GM23338 (cell line): ENCODE results near the gene ERI2. TPM values are rescaled to one million over a fixed set of nuclear protein-coding genes. Genes with fewer than 3 reads are reported as not detected.

Source experiments
- ATAC-seq: fragments of 200-7000 bp; cut with Tn5 transposase; 3 replicates; pipeline ENCODE4 v1.9.1; 2020
- DNase-seq: peaks from one replicate; pipeline ENCODE4 v3.0.0-alpha.2; 2015; ENCODE audit warnings: low spot score
- H2AFZ ChIP-seq: fragments of 200-600 bp; sonication (generic); 2 replicates; pipeline ENCODE4 v1.8.0; 2016; ENCODE audit warnings: antibody characterized with exemption, mild to moderate bottlenecking, moderate library complexity
- H3F3A ChIP-seq: fragments of 200-600 bp; sonication (generic); replicated peaks from 2 replicates; pipeline ENCODE4 v1.8.0; 2017; ENCODE audit warnings: antibody characterized with exemption, mixed run types, low read depth
- H3K27ac ChIP-seq: fragments of 200-600 bp; sonication (generic); 2 replicates; pipeline ENCODE4 v1.6.1; 2016; ENCODE audit warnings: low read depth
- H3K27me3 ChIP-seq: fragments of 200-600 bp; sonication (generic); 2 replicates; pipeline ENCODE4 v1.8.0; 2016; ENCODE audit warnings: mild to moderate bottlenecking, mixed run types, moderate library complexity; ENCODE audit not compliant: insufficient read depth
- H3K36me3 ChIP-seq: fragments of 200-600 bp; sonication (generic); 2 replicates; pipeline ENCODE4 v1.8.0; 2016; ENCODE audit warnings: mild to moderate bottlenecking; ENCODE audit not compliant: insufficient read depth
- H3K4me1 ChIP-seq: fragments of 200-600 bp; sonication (generic); 2 replicates; pipeline ENCODE4 v1.8.0; 2016; ENCODE audit warnings: mild to moderate bottlenecking, moderate library complexity; ENCODE audit not compliant: insufficient read depth
- H3K4me2 ChIP-seq: fragments of 200-600 bp; sonication (generic); 2 replicates; pipeline ENCODE4 v1.7.1; 2017; ENCODE audit warnings: mixed run types
- H3K4me3 ChIP-seq: fragments of 200-600 bp; sonication (generic); 2 replicates; pipeline ENCODE4 v1.6.1; 2016; ENCODE audit warnings: mixed run types
- H3K79me2 ChIP-seq: fragments of 200-600 bp; sonication (generic); replicated peaks from 2 replicates; pipeline ENCODE4 v1.8.0; 2017; ENCODE audit warnings: mild to moderate bottlenecking; ENCODE audit not compliant: insufficient read depth
- H3K9me2 ChIP-seq: fragments of 200-600 bp; sonication (generic); 2 replicates; pipeline ENCODE4 v1.8.0; 2017; ENCODE audit not compliant: insufficient read depth
- H4K20me1 ChIP-seq: fragments of 200-600 bp; sonication (generic); replicated peaks from 2 replicates; pipeline ENCODE4 v1.8.0; 2017; ENCODE audit warnings: mild to moderate bottlenecking; ENCODE audit not compliant: insufficient read depth
- H3K27ac Mint-ChIP-seq: 2 replicates; pipeline ENCODE4 v1.8.0; 2020; ENCODE audit warnings: inconsistent platforms, mild to moderate bottlenecking, moderate library complexity, mixed read lengths
- H3K27me3 Mint-ChIP-seq: 3 replicates; pipeline ENCODE4 v1.8.0; 2022; ENCODE audit warnings: low read depth, mild to moderate bottlenecking, moderate library complexity, mixed read lengths, inconsistent platforms; ENCODE audit not compliant: insufficient read depth, poor library complexity
- H3K36me3 Mint-ChIP-seq: 3 replicates; pipeline ENCODE4 v1.8.0; 2021; ENCODE audit warnings: low read depth, mild to moderate bottlenecking, inconsistent platforms, moderate library complexity, mixed read lengths
- H3K4me1 Mint-ChIP-seq: 3 replicates; pipeline ENCODE4 v1.8.0; 2020; ENCODE audit warnings: mild to moderate bottlenecking, inconsistent platforms, mixed read lengths
- H3K4me3 Mint-ChIP-seq: 3 replicates; pipeline ENCODE4 v1.8.0; 2021; ENCODE audit warnings: moderate library complexity, mild to moderate bottlenecking, inconsistent platforms, mixed read lengths
- H3K9me3 Mint-ChIP-seq: 3 replicates; pipeline ENCODE4 v1.8.0; 2020; ENCODE audit warnings: moderate library complexity, mild to moderate bottlenecking, inconsistent platforms, mixed read lengths
- CREB1 ChIP-seq: fragments of 250-450 bp; sonication (Bioruptor Pico); IDR thresholded peaks from 2 replicates; pipeline ENCODE4 v1.5.0; 2020; ENCODE audit warnings: low read depth, mild to moderate bottlenecking, moderate library complexity
- ETS1 ChIP-seq: IDR thresholded peaks from 2 replicates; pipeline ENCODE4 v1.6.1; 2016; ENCODE audit warnings: antibody characterized with exemption
- EZH2 ChIP-seq: fragments of 200-600 bp; sonication (generic); IDR thresholded peaks from one replicate; pipeline ENCODE4 v1.8.0; 2017; ENCODE audit warnings: antibody characterized with exemption, mild to moderate bottlenecking, low read depth; ENCODE audit not compliant: unreplicated experiment
- EZH2phosphoT487 ChIP-seq: fragments of 200-600 bp; sonication (generic); IDR thresholded peaks from one replicate; pipeline ENCODE4 v1.8.1; 2018; ENCODE audit warnings: antibody characterized with exemption; ENCODE audit not compliant: unreplicated experiment
- JUNB ChIP-seq: IDR thresholded peaks from one replicate; pipeline ENCODE4 v1.6.1; 2016; ENCODE audit warnings: antibody characterized with exemption; ENCODE audit not compliant: unreplicated experiment
- NANOG ChIP-seq: IDR thresholded peaks from 2 replicates; pipeline ENCODE4 v1.6.1; 2016; ENCODE audit warnings: antibody characterized with exemption, borderline replicate concordance
- POLR2AphosphoS5 ChIP-seq: IDR thresholded peaks from 2 replicates; pipeline ENCODE4 v1.6.1; 2016; ENCODE audit warnings: antibody characterized with exemption, low read depth
- REST ChIP-seq: IDR thresholded peaks from one replicate; pipeline ENCODE4 v1.6.1; 2018; ENCODE audit warnings: antibody characterized with exemption; ENCODE audit not compliant: unreplicated experiment
- STAT1 ChIP-seq: IDR thresholded peaks from one replicate; pipeline ENCODE4 v1.6.1; 2016; ENCODE audit warnings: antibody characterized with exemption; ENCODE audit not compliant: unreplicated experiment
- ZNF114 ChIP-seq: fragments of 250-450 bp; sonication (Bioruptor Pico); IDR thresholded peaks from 2 replicates; pipeline ENCODE4 v1.5.0; 2020; ENCODE audit warnings: mild to moderate bottlenecking, moderate library complexity
- ZNF331 ChIP-seq: fragments of 250-450 bp; sonication (Bioruptor Pico); IDR thresholded peaks from 2 replicates; pipeline ENCODE4 v1.5.0; 2020; ENCODE audit warnings: low read depth, mild to moderate bottlenecking, moderate library complexity
- polyA plus RNA-seq: library from polyadenylated mRNA; unstranded; fragments of >200 nt; fragmentation: Nextera tagmentation; extraction: Ambion mirVana; gene quantifications from 2 replicates; pipeline ENCODE4 v1.2.1, GENCODE V29; 2016
- total RNA-seq: library from RNA; depleted of rRNA; stranded (reverse); fragments of >200 nt; shearing (Covaris generic); gene quantifications from 2 replicates; pipeline ENCODE4 v1.2.3, GENCODE V29; 2014
- TF ChIP-seq, protein P1 (sequence below), 2 experiments: fragments of 200-600 bp in 1 of 2; sonication (generic) in 1 of 2; conservative IDR thresholded peaks; 2 replicates each; pipeline versions ENCODE4 v1.5.1 to v1.6.1; 2016 to 2017; ENCODE audit warnings: antibody characterized with exemption in 2 of 2, low read depth in 2 of 2, mild to moderate bottlenecking in 2 of 2, moderate library complexity in 1 of 2
- TF ChIP-seq, protein P2 (sequence below): fragments of 250-450 bp; sonication (Bioruptor Pico); IDR thresholded peaks from 2 replicates; pipeline ENCODE4 v1.5.0; 2020; ENCODE audit warnings: mild to moderate bottlenecking, moderate library complexity

ERI2 gene
- total and polyA plus RNA-seq, 2 experiments from 2014 or later = 7.2 to 19.5 TPM

DNA sequence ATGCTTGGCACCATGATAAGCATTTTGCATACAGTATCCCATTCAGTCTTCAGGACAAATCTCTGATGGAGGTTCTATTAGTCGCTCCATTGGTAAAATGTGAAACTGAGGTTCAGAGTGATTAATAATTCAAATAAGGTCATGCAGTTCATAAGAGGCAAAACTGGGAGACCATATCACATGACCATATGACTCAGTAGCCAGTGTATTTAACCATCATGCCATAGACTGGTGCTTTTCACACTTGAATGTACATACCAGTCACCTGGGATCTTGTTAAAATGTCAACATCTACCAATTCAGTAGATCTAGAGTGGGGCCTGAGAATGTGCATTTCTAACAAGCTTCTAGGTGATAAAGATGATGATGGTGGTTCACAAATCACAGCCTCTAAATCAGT is 38.2 kb downstream of the ERI2 start:
- no peak for TF ChIP-seq JUNB
- TF ChIP-seq ZNF114 (CRISPR knock-in tag) = no peak
- no peak for TF ChIP-seq ZNF331
- TF ChIP-seq ETS1 = no peak
- TF ChIP-seq NANOG = no peak
- TF ChIP-seq EZH2 = no peak
- no peak for TF ChIP-seq STAT1
- TF ChIP-seq, protein P1, sequence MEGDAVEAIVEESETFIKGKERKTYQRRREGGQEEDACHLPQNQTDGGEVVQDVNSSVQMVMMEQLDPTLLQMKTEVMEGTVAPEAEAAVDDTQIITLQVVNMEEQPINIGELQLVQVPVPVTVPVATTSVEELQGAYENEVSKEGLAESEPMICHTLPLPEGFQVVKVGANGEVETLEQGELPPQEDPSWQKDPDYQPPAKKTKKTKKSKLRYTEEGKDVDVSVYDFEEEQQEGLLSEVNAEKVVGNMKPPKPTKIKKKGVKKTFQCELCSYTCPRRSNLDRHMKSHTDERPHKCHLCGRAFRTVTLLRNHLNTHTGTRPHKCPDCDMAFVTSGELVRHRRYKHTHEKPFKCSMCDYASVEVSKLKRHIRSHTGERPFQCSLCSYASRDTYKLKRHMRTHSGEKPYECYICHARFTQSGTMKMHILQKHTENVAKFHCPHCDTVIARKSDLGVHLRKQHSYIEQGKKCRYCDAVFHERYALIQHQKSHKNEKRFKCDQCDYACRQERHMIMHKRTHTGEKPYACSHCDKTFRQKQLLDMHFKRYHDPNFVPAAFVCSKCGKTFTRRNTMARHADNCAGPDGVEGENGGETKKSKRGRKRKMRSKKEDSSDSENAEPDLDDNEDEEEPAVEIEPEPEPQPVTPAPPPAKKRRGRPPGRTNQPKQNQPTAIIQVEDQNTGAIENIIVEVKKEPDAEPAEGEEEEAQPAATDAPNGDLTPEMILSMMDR (conservative IDR thresholded peaks at IDR 0.05; ENCODE audit: low read depth in 2 of 2) = no peak
- no peak for TF ChIP-seq POLR2AphosphoS5
- TF ChIP-seq REST = no peak
- no peak for TF ChIP-seq EZH2phosphoT487
- TF ChIP-seq, protein P2, sequence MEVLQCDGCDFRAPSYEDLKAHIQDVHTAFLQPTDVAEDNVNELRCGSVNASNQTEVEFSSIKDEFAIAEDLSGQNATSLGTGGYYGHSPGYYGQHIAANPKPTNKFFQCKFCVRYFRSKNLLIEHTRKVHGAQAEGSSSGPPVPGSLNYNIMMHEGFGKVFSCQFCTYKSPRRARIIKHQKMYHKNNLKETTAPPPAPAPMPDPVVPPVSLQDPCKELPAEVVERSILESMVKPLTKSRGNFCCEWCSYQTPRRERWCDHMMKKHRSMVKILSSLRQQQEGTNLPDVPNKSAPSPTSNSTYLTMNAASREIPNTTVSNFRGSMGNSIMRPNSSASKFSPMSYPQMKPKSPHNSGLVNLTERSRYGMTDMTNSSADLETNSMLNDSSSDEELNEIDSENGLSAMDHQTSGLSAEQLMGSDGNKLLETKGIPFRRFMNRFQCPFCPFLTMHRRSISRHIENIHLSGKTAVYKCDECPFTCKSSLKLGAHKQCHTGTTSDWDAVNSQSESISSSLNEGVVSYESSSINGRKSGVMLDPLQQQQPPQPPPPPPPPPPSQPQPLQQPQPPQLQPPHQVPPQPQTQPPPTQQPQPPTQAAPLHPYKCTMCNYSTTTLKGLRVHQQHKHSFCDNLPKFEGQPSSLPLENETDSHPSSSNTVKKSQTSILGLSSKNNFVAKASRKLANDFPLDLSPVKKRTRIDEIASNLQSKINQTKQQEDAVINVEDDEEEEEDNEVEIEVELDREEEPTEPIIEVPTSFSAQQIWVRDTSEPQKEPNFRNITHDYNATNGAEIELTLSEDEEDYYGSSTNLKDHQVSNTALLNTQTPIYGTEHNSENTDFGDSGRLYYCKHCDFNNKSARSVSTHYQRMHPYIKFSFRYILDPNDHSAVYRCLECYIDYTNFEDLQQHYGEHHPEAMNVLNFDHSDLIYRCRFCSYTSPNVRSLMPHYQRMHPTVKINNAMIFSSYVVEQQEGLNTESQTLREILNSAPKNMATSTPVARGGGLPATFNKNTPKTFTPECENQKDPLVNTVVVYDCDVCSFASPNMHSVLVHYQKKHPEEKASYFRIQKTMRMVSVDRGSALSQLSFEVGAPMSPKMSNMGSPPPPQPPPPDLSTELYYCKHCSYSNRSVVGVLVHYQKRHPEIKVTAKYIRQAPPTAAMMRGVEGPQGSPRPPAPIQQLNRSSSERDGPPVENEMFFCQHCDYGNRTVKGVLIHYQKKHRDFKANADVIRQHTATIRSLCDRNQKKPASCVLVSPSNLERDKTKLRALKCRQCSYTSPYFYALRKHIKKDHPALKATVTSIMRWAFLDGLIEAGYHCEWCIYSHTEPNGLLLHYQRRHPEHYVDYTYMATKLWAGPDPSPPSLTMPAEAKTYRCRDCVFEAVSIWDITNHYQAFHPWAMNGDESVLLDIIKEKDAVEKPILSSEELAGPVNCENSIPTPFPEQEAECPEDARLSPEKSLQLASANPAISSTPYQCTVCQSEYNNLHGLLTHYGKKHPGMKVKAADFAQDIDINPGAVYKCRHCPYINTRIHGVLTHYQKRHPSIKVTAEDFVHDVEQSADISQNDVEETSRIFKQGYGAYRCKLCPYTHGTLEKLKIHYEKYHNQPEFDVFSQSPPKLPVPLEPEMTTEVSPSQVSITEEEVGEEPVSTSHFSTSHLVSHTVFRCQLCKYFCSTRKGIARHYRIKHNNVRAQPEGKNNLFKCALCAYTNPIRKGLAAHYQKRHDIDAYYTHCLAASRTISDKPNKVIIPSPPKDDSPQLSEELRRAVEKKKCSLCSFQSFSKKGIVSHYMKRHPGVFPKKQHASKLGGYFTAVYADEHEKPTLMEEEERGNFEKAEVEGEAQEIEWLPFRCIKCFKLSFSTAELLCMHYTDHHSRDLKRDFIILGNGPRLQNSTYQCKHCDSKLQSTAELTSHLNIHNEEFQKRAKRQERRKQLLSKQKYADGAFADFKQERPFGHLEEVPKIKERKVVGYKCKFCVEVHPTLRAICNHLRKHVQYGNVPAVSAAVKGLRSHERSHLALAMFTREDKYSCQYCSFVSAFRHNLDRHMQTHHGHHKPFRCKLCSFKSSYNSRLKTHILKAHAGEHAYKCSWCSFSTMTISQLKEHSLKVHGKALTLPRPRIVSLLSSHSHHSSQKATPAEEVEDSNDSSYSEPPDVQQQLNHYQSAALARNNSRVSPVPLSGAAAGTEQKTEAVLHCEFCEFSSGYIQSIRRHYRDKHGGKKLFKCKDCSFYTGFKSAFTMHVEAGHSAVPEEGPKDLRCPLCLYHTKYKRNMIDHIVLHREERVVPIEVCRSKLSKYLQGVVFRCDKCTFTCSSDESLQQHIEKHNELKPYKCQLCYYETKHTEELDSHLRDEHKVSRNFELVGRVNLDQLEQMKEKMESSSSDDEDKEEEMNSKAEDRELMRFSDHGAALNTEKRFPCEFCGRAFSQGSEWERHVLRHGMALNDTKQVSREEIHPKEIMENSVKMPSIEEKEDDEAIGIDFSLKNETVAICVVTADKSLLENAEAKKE (CRISPR knock-in tag) = no peak
- TF ChIP-seq CREB1 (CRISPR knock-in tag) = no peak
- Histone ChIP-seq H2AFZ (no peak overlapping the region), H3K4me2 (no peak overlapping the region), H3K4me1 (no peaks in the 10 kb centered on the region), H3K27me3 (no peaks in the 10 kb centered on the region), H3K9me2 (no peaks in the 10 kb centered on the region), H3K79me2 (no peaks in the 10 kb centered on the region), H4K20me1 (no peaks in the 10 kb centered on the region), H3F3A (no peaks in the 10 kb centered on the region), H3K4me3 (no peak overlapping the region), H3K36me3 (no peaks in the 10 kb centered on the region), H3K27ac (no peak overlapping the region)
- H3K36me3 Mint-ChIP-seq = no peaks in the 10 kb centered on the region
- no peak overlapping the region for H3K4me3 Mint-ChIP-seq
- no peak for ATAC-seq
- no peaks in the 10 kb centered on the region; the same call in 2 of the 3 replicates for H3K9me3 Mint-ChIP-seq
- peaks cover 5% of the 10 kb centered on the region; the same call in 2 of the 3 replicates for H3K4me1 Mint-ChIP-seq
- no peak overlapping the region for H3K27ac Mint-ChIP-seq
- H3K27me3 Mint-ChIP-seq = peaks cover 2% of the 10 kb centered on the region
- DNase-seq = no peak
